Naive B cell (primary cell): Measurements from ENCODE around the gene KDM4C. TPM values are rescaled to one million over a fixed set of nuclear protein-coding genes. Genes with fewer than 3 reads are reported as not detected.
A peak's percentile ranks its signal among the peaks of the same experiment; 100 is the strongest.

Experiments used
- ATAC-seq, 2 donors: fragments of 150-1000 bp; cut with Tn5 transposase; 2 replicates each; pipeline ENCODE4 v1.10.0; 2021; ENCODE audit warnings: low read depth in 2 of 2, mild to moderate bottlenecking in 2 of 2, moderate library complexity in 2 of 2
- DNase-seq: peaks from one replicate; pipeline ENCODE4 v3.0.0; 2022
- H3K27ac Mint-ChIP-seq, 6 donors: one replicate each; pipeline ENCODE4 v1.8.0; 2020 to 2022; ENCODE audit warnings: mild to moderate bottlenecking in 6 of 6, mixed read lengths in 6 of 6, moderate library complexity in 5 of 6, inconsistent platforms in 2 of 6
- H3K27me3 Mint-ChIP-seq, 3 donors: one replicate each; pipeline ENCODE4 v1.8.0; 2021 to 2022; ENCODE audit warnings: mixed read lengths in 3 of 3, mild to moderate bottlenecking in 1 of 3
- H3K36me3 Mint-ChIP-seq, 2 donors: one replicate each; pipeline ENCODE4 v1.8.0; 2020 to 2022; ENCODE audit warnings: mixed read lengths in 2 of 2, inconsistent platforms in 1 of 2, mild to moderate bottlenecking in 1 of 2
- H3K4me1 Mint-ChIP-seq, 3 donors: one replicate each; pipeline ENCODE4 v1.8.0; 2020 to 2022; ENCODE audit warnings: mixed read lengths in 3 of 3, inconsistent platforms in 1 of 3, mild to moderate bottlenecking in 1 of 3, moderate library complexity in 1 of 3
- H3K4me3 Mint-ChIP-seq, 8 donors: one replicate each; pipeline ENCODE4 v1.8.0; 2020 to 2022; ENCODE audit warnings: mild to moderate bottlenecking in 8 of 8, mixed read lengths in 8 of 8, moderate library complexity in 8 of 8, inconsistent platforms in 2 of 8
- H3K9me3 Mint-ChIP-seq, 7 donors: one replicate each; pipeline ENCODE4 v1.8.0; 2020 to 2022; ENCODE audit warnings: mixed read lengths in 7 of 7, mild to moderate bottlenecking in 5 of 7, inconsistent platforms in 2 of 7, moderate library complexity in 1 of 7
- polyA plus RNA-seq, 6 donors: library from polyadenylated mRNA; unstranded; fragments of 300-500 nt; fragmentation: Illumina TruSeq; gene quantifications; one replicate each; pipeline ENCODE4 v1.2.3, GENCODE V29; 2021; ENCODE audit warnings: low read depth in 6 of 6

Gene KDM4C
- polyA plus RNA-seq, 6 donors from 2014 or later = 54.5 to 83.5 (median 68.2) TPM

DNA sequence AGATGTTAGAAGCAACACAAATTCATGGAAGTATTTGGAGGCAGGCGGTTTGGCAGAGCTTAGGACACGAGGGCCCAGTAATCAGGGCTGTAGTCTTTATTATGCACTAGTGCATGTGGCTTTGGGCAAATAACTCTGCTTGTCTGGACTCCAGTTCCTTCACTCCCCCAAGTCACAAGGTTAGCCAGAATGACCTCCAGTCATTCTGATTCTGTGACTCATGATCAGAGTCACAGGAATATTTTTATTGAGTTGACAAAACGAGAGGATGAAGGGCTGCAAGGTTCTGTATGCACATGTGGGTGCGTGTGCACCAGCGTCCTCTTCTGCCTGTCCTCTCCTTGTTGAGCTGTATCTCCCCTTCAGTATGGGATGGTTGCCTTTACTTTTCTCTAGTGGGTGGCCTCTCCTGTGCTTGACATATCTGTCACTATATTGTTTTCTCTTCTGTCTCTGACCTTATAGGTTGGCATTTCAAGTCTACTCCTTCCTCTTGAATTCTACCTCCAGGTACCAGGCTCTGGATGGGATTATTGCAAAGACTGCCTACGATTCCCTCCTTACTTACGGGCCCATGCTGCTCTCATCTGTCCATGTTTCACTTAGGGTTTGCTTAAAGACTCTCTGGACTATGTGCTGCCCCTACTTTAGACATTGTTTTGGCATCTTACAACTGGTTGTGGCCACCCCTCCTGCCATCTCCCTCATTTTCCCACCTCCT, 94.6 kb downstream of the KDM4C start:
- peaks cover 11 to 34% (median 12%) of the 10 kb centered on the region in 3 donors for H3K4me1 Mint-ChIP-seq
- ATAC-seq (no peak), DNase-seq (no peak)
- H3K27me3 Mint-ChIP-seq = no peaks in the 10 kb centered on the region
- H3K36me3 Mint-ChIP-seq = peaks cover 22 to 36% of the 10 kb centered on the region in 2 donors
- no peaks in the 10 kb centered on the region for H3K9me3 Mint-ChIP-seq
- peak overlapping the region in 2 of 6 donors; percentile 48 to 58 for H3K27ac Mint-ChIP-seq
- no peak overlapping the region for H3K4me3 Mint-ChIP-seq

- Mint-ChIP-seq H3K4me1 (peaks cover 11 to 37% (median 26%) of the 10 kb centered on the region in 3 donors), H3K4me3 (no peak overlapping the region), H3K36me3 (peaks cover 19 to 22% of the 10 kb centered on the region in 2 donors), H3K27me3 (no peaks in the 10 kb centered on the region), H3K9me3 (no peaks in the 10 kb centered on the region), H3K27ac (peak overlapping the region in 3 of 6 donors; percentile 18 to 47 (median 24))
- DNase-seq (no peak), ATAC-seq (no peak)
Observed at GRCh38 chr9:6855860-6856259, 98.1 kb downstream of the KDM4C start.

DNA sequence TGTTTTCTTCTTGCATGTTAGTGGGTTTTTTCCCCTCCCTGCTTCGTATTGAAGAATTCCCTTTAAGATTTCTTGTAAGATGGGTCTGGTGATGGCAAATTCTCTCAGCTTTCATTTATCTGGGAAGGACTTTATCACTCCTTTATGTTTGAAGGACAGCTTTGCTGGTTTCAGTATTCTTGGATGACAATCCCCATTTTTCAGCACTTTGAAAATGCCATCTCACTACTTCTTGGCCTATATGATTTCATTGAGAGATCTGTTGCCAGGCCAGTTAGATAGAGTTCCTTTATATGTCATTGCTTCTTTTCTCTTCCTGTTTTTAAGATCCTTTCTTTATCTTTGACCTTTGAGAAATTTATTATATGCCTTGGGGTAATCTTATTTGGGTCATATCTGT, 106.3 kb downstream of the KDM4C start:
- Mint-ChIP-seq H3K4me1 (peaks cover 26 to 32% (median 30%) of the 10 kb centered on the region in 3 donors), H3K9me3 (peaks cover 4 to 26% (median 20%) of the 10 kb centered on the region in 7 donors), H3K27me3 (no peaks in the 10 kb centered on the region), H3K36me3 (peaks cover 20 to 42% of the 10 kb centered on the region in 2 donors), H3K27ac (peak overlapping the region in 1 of 6 donors; percentile 43), H3K4me3 (peak overlapping the region in 1 of 8 donors; percentile 35)
- no peak for ATAC-seq
- no peak for DNase-seq

DNA sequence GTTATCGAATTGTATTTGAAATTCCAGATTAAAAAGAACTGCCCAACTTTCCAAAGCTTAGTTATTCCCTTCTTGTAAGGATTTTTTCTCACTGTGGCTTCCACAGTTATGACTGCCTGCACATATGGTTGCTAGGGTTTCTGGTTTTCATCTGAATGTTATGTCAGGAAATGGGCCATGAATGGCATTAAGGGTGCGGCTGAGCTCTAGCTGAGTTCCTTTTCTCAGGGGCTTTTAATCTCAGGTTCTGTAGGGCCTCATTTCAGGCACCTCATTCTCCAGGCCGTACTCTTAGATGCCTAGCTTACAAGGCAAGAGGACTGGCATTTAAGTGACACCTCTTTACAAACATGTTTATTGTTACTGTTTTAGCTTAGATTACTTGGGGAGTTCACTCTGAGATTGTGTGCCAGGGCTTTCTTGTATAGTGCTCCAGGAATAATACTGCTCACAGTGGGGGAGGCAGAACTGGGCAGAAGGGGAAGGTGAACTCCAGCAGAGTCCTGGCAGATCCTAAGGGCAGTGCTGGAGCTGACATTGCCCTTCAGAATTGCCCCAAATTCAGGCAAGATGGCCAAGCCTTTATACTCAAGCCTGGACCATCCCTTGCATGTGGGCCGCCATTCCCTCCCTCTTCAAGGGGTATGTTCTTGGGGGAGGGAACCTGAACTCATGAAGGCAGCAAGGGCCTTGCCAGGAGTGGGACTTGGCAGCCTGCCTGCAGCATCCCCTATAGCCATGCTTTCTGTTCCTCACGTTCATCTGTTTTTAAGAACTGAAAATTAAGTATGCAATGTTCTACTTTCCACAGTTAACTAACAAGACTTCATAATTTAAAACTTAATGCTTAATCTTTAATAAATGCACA, 111.5 kb downstream of the KDM4C start:
- Mint-ChIP-seq H3K9me3 (peaks cover under 1 to 11% (median 6%) of the 10 kb centered on the region in 7 donors), H3K4me3 (no peak overlapping the region), H3K27ac (peak overlapping the region in 1 of 6 donors; percentile 65), H3K36me3 (peaks cover 15 to 46% of the 10 kb centered on the region in 2 donors), H3K27me3 (no peaks in the 10 kb centered on the region), H3K4me1 (peaks cover 40 to 49% (median 41%) of the 10 kb centered on the region in 3 donors)
- ATAC-seq (no peak), DNase-seq (no peak)

DNA sequence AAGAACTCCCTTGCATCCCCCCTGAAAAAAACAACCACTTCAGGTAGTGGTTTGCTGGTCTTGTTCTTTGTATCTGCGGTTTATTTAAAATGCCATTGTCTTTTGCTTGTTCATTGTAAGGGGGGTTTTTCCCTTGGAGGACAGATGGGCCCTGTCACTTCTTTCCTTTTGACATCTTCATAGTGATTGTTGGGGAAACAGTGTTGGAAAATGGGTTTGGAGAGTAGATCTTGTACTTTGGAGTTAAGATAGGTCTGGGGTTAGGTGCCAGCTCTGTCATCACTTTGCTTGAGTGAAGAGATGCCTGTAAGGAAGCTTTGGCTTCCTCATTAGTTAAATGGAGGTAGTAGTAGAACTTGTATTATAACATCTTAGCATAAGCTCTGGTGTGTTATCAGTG, 112.4 kb downstream of the KDM4C start:
- peaks cover 0 to 4% (median 2%) of the 10 kb centered on the region in 7 donors for H3K9me3 Mint-ChIP-seq
- ATAC-seq (no peak), DNase-seq (no peak)
- no peaks in the 10 kb centered on the region for H3K27me3 Mint-ChIP-seq
- peaks cover 48 to 57% (median 50%) of the 10 kb centered on the region in 3 donors for H3K4me1 Mint-ChIP-seq
- peak overlapping the region in 5 of 6 donors; percentile 5 to 48 (median 10) for H3K27ac Mint-ChIP-seq
- H3K36me3 Mint-ChIP-seq = peaks cover 10 to 46% of the 10 kb centered on the region in 2 donors
- no peak overlapping the region for H3K4me3 Mint-ChIP-seq

DNA sequence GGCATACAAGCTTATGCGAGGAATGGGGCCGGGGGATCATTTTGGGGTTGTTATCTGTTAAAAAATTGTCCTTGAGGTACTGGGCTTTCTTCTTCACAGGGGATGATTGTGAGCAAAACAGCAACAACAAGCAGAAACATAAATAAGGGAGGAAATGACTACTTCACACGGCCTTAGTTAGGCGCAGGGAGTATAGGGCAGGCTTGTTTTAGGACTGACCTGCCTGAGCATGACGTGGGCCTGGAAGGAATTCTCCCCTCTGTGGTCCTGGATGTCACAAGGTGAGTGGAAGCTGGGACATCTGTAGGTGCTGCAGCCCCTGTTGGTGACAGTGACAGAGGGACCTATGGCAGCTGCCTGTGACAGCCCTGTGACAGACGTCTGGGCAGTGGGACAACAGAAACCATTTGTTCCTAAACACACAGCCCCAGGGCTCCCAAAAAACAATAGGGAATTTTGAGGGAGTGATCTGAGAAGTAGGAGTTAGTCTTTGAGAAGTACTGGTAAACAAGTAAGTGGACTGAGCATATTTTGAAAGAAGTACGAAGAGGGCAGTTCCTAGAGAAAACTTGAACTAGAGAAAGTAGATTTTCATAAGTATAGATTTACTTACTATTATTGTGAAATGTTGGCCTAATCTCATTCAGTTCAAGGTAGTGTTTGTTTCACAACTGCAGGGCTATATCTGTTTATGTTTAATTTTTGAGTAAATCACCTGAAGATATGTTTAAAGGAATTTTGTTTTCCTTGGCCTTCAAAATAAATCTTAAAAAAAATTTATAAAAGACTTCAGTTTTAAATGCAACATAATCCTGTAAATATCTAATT, 113.1 kb downstream of the KDM4C start:
- no peak for DNase-seq
- no peaks in the 10 kb centered on the region for H3K27me3 Mint-ChIP-seq
- no peak overlapping the region for H3K4me3 Mint-ChIP-seq
- no peak for ATAC-seq
- H3K4me1 Mint-ChIP-seq = peaks cover 54 to 64% (median 56%) of the 10 kb centered on the region in 3 donors
- H3K9me3 Mint-ChIP-seq = no peaks in the 10 kb centered on the region
- peak overlapping the region in 3 of 6 donors; percentile 8 to 48 (median 10) for H3K27ac Mint-ChIP-seq
- H3K36me3 Mint-ChIP-seq = peaks cover 10 to 45% of the 10 kb centered on the region in 2 donors

GRCh38 chr9:6873857-6874256, 116.1 kb downstream of the KDM4C start:
- H3K4me3 Mint-ChIP-seq = peak overlapping the region in 1 of 8 donors; percentile 59
- H3K9me3 Mint-ChIP-seq = peaks cover 0 to 6% (median 0%) of the 10 kb centered on the region in 7 donors
- H3K4me1 Mint-ChIP-seq = peaks cover 64 to 79% (median 70%) of the 10 kb centered on the region in 3 donors
- DNase-seq (no peak), ATAC-seq (no peak)
- no peak overlapping the region for H3K27ac Mint-ChIP-seq
- H3K36me3 Mint-ChIP-seq = peaks cover 4 to 38% of the 10 kb centered on the region in 2 donors
- H3K27me3 Mint-ChIP-seq = no peaks in the 10 kb centered on the region

GRCh38 chr9:6876195-6876894, 118.6 kb downstream of the KDM4C start:
- H3K4me3 Mint-ChIP-seq = no peak overlapping the region
- peak overlapping the region in 4 of 6 donors; percentile 3 to 90 (median 30) for H3K27ac Mint-ChIP-seq
- H3K4me1 Mint-ChIP-seq = peaks cover 56 to 69% (median 62%) of the 10 kb centered on the region in 3 donors

DNA sequence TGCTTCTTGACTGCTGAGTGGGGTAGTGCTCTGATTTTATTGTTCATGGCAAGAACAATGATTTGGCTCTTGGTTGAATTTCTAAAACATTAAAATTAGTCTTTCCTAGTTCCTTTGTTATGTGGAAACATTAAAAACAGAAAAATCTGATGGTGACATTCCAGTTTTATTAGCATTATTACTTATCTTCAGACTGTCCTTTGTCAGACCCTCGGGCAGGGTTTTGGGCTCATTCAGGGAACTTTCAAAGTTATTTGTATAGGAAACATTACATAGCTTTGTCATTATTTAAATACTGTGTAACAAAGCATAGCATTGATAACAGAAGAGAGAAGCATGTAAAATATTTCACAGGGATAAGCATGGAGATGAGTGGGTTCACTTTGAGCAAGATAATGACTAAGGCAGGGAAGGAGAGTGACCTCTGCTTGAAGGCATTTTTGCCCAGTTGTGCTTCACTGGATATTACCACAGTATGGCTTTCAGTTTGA, 119.9 kb downstream of the KDM4C start:
- no peak for ATAC-seq
- peaks cover 6 to 29% of the 10 kb centered on the region in 2 donors for H3K36me3 Mint-ChIP-seq
- H3K4me1 Mint-ChIP-seq = peaks cover 51 to 64% (median 62%) of the 10 kb centered on the region in 3 donors

More at GRCh38 chr9:6876195-6876894, 118.6 kb downstream of the KDM4C start:
- ATAC-seq (no peak), DNase-seq (no peak)
- Mint-ChIP-seq H3K9me3 (peaks cover 0 to 6% (median 0%) of the 10 kb centered on the region in 7 donors), H3K27me3 (no peaks in the 10 kb centered on the region), H3K36me3 (peaks cover 0 to 29% of the 10 kb centered on the region in 2 donors)

GRCh38 chr9:6880626-6881025, 122.9 kb downstream of the KDM4C start:
- peaks cover 0 to 6% (median 0%) of the 10 kb centered on the region in 7 donors for H3K9me3 Mint-ChIP-seq
- DNase-seq = no peak
- H3K36me3 Mint-ChIP-seq = peaks cover 15 to 16% of the 10 kb centered on the region in 2 donors
- no peak overlapping the region for H3K4me3 Mint-ChIP-seq
- peaks cover 37 to 57% (median 51%) of the 10 kb centered on the region in 3 donors for H3K4me1 Mint-ChIP-seq
- H3K27ac Mint-ChIP-seq = peak overlapping the region in 4 of 6 donors; percentile 41 to 85 (median 49)
- ATAC-seq = no peak
- no peaks in the 10 kb centered on the region for H3K27me3 Mint-ChIP-seq

More for the DNA sequence above, 119.9 kb downstream of the KDM4C start:
- peaks cover 0 to 6% (median 0%) of the 10 kb centered on the region in 7 donors for H3K9me3 Mint-ChIP-seq
- no peak for DNase-seq
- peak overlapping the region in 4 of 6 donors; percentile 17 to 62 (median 30) for H3K27ac Mint-ChIP-seq
- no peaks in the 10 kb centered on the region for H3K27me3 Mint-ChIP-seq
- H3K4me3 Mint-ChIP-seq = no peak overlapping the region

- Mint-ChIP-seq H3K4me1 (peaks cover 25 to 42% (median 34%) of the 10 kb centered on the region in 3 donors), H3K36me3 (peaks cover 18 to 28% of the 10 kb centered on the region in 2 donors), H3K4me3 (no peak overlapping the region), H3K27ac (no peak overlapping the region), H3K9me3 (peaks cover 0 to 8% (median 3%) of the 10 kb centered on the region in 7 donors), H3K27me3 (no peaks in the 10 kb centered on the region)
- ATAC-seq = no peak
- DNase-seq = no peak
Observed at GRCh38 chr9:6884101-6884500, 126.3 kb downstream of the KDM4C start.

GRCh38 chr9:6884990-6885389, 127.2 kb downstream of the KDM4C start:
- Mint-ChIP-seq H3K4me3 (no peak overlapping the region), H3K36me3 (peaks cover 18 to 28% of the 10 kb centered on the region in 2 donors), H3K9me3 (peaks cover 0 to 8% (median 3%) of the 10 kb centered on the region in 7 donors), H3K4me1 (peaks cover 33 to 51% (median 43%) of the 10 kb centered on the region in 3 donors), H3K27ac (peak overlapping the region in 4 of 6 donors; percentile 10 to 78 (median 38)), H3K27me3 (no peaks in the 10 kb centered on the region)
- ATAC-seq = no peak
- no peak for DNase-seq
